ENCODE data around the gene SLC16A13. TPM values are rescaled to one million over a fixed set of nuclear protein-coding genes. Genes with fewer than 3 reads are reported as not detected.

The SLC16A13 gene
- total and polyA plus RNA-seq, 2 of the 8 experiments (the other 6 are each of a cell fraction or from before 2014, with no cell fraction given), result 5.4 to 5.8 TPM

DNA sequence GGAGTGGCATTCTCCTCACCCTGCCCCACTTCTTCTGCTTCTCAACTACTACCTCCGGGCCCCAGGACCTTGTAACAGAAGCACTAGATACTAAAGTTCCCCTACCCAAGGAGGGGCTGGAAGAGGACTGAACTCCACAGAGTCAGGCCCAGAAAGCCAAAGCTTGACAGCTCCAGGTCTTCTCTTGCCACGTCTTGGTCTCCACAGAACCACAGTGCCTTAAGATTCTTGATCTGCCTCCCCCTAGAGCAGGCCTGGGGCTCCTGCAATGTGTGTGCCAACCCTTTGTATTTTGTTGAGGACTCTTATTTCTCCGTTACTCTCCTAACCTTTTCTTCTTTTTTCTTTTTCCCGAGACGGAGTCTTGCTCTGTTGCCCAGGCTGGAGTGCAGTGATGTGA, 4.0 kb downstream of the SLC16A13 start (continued):
- TF ChIP-seq, protein P1, sequence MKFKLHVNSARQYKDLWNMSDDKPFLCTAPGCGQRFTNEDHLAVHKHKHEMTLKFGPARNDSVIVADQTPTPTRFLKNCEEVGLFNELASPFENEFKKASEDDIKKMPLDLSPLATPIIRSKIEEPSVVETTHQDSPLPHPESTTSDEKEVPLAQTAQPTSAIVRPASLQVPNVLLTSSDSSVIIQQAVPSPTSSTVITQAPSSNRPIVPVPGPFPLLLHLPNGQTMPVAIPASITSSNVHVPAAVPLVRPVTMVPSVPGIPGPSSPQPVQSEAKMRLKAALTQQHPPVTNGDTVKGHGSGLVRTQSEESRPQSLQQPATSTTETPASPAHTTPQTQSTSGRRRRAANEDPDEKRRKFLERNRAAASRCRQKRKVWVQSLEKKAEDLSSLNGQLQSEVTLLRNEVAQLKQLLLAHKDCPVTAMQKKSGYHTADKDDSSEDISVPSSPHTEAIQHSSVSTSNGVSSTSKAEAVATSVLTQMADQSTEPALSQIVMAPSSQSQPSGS (IDR thresholded peaks at IDR 0.05; ENCODE audit: low read length), result no peak
- TF ChIP-seq BRCA1 (IDR thresholded peaks at IDR 0.05; ENCODE audit: low read depth, low read length) (no peak), RNF2 (IDR thresholded peaks at IDR 0.05; ENCODE audit: borderline replicate concordance, low read depth, low read length, missing control alignments, poor library complexity, severe bottlenecking) (no peak)

Measured in H1 (cell line).